ENCODE results near the gene SGK1.

DNA sequence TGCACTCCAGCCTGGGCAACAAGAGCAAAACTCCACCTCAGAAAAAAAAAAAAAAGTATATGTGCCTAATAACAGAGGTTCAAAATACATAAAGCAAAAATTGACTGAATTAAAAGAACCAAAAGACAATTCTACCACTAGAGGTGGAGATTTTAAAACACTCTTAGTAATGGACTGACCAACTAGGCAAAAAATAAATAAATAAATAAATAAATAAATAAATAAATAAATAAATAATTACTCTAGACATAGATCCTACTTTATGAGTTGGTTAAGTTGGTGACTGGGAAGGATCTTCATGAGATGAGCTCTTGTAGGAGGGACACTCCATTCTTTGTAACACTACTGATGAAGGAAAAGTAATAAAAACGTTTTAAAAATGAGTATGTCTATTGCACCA, 113.9 kb downstream of the SGK1 start:
- no peak for TF ChIP-seq POLR2A (IDR thresholded peaks at IDR 0.05)
- TF ChIP-seq, protein P1, sequence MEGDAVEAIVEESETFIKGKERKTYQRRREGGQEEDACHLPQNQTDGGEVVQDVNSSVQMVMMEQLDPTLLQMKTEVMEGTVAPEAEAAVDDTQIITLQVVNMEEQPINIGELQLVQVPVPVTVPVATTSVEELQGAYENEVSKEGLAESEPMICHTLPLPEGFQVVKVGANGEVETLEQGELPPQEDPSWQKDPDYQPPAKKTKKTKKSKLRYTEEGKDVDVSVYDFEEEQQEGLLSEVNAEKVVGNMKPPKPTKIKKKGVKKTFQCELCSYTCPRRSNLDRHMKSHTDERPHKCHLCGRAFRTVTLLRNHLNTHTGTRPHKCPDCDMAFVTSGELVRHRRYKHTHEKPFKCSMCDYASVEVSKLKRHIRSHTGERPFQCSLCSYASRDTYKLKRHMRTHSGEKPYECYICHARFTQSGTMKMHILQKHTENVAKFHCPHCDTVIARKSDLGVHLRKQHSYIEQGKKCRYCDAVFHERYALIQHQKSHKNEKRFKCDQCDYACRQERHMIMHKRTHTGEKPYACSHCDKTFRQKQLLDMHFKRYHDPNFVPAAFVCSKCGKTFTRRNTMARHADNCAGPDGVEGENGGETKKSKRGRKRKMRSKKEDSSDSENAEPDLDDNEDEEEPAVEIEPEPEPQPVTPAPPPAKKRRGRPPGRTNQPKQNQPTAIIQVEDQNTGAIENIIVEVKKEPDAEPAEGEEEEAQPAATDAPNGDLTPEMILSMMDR (IDR thresholded peaks at IDR 0.05), result no peak
